Epidermal melanocyte (primary cell): ENCODE data around the gene ANTKMT.
"Not testable (repeated sequence)": the region's sequence is repeated elsewhere in the genome, so short reads cannot be mapped to it uniquely, and the experiment has no call there.

Experiments used
- DNase-seq: peaks from one replicate; pipeline ENCODE4 v3.0.0; 2011; ENCODE audit warnings: low spot score; ENCODE audit not compliant: insufficient read length

ANTKMT gene

GRCh38 chr16:680967-681745, 39.8 kb upstream of the ANTKMT start:
- DNase-seq = no peak

- DNase-seq = no peak
Observed at GRCh38 chr16:681746-682427, 39.1 kb upstream of the ANTKMT start.

- DNase-seq = no peak
Observed at GRCh38 chr16:682493-683395, 38.2 kb upstream of the ANTKMT start.

GRCh38 chr16:683396-684070, 37.4 kb upstream of the ANTKMT start:
- no peak for DNase-seq

DNA sequence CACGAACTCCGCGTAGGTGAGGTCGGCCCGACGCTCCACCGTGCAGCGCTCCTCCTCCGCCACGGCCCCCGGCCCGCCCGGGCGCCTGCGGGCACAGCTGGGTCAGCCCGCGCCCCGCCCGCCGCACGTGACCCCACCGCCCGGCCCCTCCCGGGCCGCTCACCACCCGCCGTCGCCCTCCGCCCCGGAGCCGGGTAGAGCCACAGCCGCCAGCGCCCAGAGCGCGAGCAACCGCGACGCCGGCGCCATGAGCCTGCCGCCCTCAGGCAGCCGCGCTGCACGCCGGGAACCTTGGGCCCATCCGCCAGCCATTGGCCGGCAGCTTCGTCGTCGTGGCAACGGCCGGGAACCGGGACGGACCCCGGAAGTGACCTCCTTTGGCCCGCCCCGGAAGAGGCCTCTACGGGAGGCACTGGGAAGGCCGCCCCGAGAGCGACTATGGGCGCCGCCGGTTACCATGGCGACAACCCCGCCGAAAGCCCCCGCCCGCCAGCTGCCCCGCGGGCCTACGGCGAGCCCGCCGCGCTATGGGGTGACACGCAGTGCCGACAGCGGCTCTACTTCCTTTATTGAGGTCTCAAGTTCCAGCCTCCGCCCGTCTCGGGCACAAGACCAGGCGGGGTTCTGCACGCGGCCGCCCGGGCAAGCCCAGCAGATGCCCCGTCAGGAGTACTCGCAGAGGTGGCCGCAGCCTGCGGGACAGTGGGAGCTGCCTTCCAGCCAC, 36.7 kb upstream of the ANTKMT start, which contains the start of gene JMJD8:
JMJD8 (minus strand) TSS at position 264 of the 724 bp plus-strand sequence; CDS start at position 249, 15 bp downstream.
- DNase-seq = peak; percentile 99

GRCh38 chr16:684961-685696, 35.8 kb upstream of the ANTKMT start:
- no peak for DNase-seq

DNA sequence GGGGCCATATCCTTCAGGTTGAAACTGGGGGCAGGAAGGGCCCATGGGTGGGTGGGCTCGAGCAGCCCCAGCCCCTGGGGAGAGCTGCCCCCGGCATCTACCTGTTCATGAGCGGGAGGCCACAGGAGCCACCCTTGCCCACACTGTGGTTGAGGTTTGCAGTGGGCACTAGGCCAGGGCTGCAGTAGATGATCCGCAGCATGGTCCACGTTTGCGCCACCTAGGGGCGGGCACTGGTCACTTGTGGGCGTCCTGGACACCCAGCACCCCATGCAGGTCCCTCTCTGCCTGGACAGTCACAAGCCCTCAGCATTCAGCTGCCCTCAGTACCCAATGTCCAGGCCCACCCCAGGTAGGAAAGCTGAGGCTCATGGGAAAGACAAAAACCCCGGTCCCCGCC, 35.0 kb upstream of the ANTKMT start:
- DNase-seq = no peak

GRCh38 chr16:686459-687260, 34.3 kb upstream of the ANTKMT start:
- no peak for DNase-seq

DNA sequence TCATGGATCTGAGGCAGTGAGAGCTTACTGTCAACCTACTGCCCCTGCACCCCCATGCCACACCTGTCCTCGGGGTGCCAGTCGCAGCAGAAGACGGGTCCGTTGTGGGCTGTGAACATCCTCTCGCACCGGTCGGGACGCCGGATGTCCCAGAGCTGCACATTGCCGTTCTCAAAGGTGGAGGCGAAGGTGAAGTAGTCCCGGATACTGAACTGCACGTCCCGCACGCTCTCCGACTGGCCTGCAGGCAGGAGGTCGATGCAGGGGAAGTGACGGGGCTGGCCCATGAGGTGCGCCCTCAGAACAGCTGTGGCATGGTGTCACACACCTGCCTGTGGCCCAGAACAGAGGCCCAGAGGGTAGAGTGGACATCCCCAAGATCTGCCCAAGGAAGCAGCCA, 33.4 kb upstream of the ANTKMT start:
- DNase-seq = no peak

DNA sequence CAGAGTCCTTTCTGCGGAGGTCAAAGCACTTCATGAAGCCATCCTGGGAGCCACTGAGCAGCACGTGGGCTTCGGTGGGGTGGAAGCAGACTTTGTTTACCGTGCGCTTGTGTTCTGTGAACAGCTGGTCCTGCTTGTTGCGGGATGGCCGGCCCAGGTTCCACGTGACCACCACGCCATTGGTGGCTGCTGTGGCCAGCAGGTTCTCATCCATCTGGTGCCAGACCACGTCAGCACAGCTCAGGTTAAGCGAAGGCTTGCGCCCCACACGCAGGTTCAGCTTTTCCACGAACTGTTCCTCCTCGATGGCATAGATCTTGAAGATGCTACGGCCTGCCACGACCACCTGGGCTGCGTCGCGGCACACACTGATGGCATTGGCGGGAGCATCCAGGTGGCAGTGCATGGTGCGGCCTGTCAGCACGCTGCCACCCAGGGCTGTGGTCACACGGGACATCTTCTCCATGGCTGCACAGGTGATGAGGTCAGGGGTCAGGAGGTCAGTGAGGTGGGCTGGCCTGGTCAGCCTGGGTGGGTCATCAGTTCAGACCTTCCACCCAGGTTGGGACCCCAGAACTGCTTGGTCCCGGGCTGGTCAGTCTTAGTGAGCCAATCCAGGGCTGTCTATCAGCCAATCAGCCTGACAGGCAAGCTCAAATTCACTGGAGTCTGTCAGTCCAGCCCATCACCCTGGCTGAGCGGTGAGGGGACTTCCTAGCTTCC, 31.6 kb upstream of the ANTKMT start:
- no peak for DNase-seq

GRCh38 chr16:691242-691641, 29.7 kb upstream of the ANTKMT start:
- DNase-seq = not testable (repeated sequence)

GRCh38 chr16:692356-693108, 28.4 kb upstream of the ANTKMT start:
- peak; percentile 16 for DNase-seq

GRCh38 chr16:693364-693763, 27.6 kb upstream of the ANTKMT start:
- no peak for DNase-seq

- DNase-seq = no peak
Observed at GRCh38 chr16:693766-694165, 27.2 kb upstream of the ANTKMT start.

GRCh38 chr16:694187-694862, 26.6 kb upstream of the ANTKMT start:
- DNase-seq = no peak

DNA sequence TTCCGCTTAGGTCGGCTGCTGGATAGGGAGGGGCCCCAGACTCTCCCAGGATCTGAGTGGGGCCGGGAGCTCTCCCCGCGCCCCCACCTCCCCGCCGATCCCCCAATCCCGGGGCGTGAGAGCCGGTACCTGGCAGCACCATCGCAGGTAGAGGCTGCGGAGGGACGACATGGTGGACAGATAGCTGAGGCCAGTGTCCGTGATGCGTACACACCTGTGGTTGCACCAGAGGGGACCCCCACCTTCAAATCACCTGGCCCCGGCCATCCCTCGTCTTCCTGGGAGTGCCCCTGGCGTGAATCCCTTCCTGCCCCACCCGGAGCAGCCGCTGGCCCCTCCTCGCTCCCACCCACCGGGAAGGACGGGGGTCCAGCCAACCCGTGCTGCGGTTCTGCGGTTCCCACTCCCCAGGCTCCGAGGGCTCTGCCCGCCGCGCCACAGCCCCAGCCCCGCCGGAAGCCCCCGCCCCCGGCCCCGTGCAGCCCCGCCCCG, 26.0 kb upstream of the ANTKMT start:
- no peak for DNase-seq
